NCI-H1436 treated with DMSO at 0.1 percent for 48 hours (cell line): ENCODE measurements around the gene RPL27.

Experiments used
- DNase-seq: peaks from one replicate; lab custom pipeline; 2025; lab: John Stamatoyannopoulos, UW

Gene RPL27

DNA sequence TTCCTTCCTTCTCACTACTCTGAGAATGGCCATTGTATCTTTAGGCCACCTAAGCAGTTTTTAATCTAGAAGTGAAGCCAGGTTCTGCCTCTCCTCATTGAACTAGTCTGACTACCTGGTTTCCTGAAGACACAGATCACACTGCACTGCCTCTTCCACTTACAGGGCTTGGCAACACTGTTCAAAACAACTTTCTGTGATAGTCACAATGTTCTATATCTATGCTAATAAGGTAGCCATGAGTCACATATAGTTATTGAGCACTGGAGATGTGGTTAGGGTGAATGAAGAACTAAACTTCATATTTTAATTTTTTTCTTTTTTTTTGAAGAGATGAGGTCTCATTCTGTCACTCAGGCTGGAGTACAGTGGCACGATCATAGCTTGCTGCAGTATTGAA is 53.8 kb downstream of the RPL27 start:
- no peak for DNase-seq
